ENCODE results near the gene ZNF174.

The ZNF174 gene

GRCh38 chr16:3400446-3400778 lies 603 bp upstream of the ZNF174 start:
- H3K9me3 ChIP-seq (ENCODE audit: control extremely low read depth in 1 of 5, control insufficient read depth in 4 of 5, insufficient read depth in 2 of 5, low read depth in 1 of 5, low read length in 4 of 5): peaks cover 6 to 62% (median 48%) of the 10 kb centered on the region in 5 experiments
- CTCF ChIA-PET: interaction anchor here (0.6 to 1.5 kb wide), 2 partner anchors 57 to 87 kb away, joined by 3 to 4 read pairs; no protein-coding TSS in a partner anchor
- no peaks in the 10 kb centered on the region for H3K27me3 ChIP-seq (replicated peaks in 2 of 5; ENCODE audit: control insufficient read depth in 4 of 5, insufficient read depth in 5 of 5, low read length in 4 of 5)
- 0% methylated on average over 11 of the region's 18 CpGs for WGBS (ENCODE audit: insufficient coverage)
- H3K4me1 ChIP-seq (ENCODE audit: control extremely low read depth in 1 of 4, control insufficient read depth in 4 of 4, insufficient read depth in 4 of 4, low read length in 3 of 4): peaks cover 2 to 17% (median 9%) of the 10 kb centered on the region in 4 experiments
- no peak for DNase-seq
- peak overlapping the region; percentile 67 to 96 (median 89) for H3K4me3 ChIP-seq (ENCODE audit: control insufficient read depth in 1 of 7, extremely low read depth in 1 of 7, insufficient read depth in 4 of 7, low read depth in 2 of 7, low read length in 6 of 7)
- POLR2A ChIA-PET: interaction anchor here (0.6 to 1.3 kb wide), 4 partner anchors 12 to 117 kb away, joined by 3 to 5 read pairs (median 3); partner anchors contain the start of genes NAA60, ZNF263 and ZNF597
- H3K36me3 ChIP-seq (ENCODE audit: control insufficient read depth in 4 of 4, insufficient read depth in 4 of 4, low read length in 3 of 4): peaks cover 36 to 54% (median 47%) of the 10 kb centered on the region in 4 experiments
- peak overlapping the region; percentile 77 to 88 for H3K27ac ChIP-seq (ENCODE audit: insufficient read depth in 1 of 2, low read depth in 1 of 2, low read length in 2 of 2, poor library complexity in 1 of 2, severe bottlenecking in 2 of 2)

GRCh38 chr16:3401719-3402397 lies 843 bp downstream of the ZNF174 start:
- peak in 2 of 3 donors; percentile 22 to 52 for DNase-seq
- peaks cover 2 to 17% (median 9%) of the 10 kb centered on the region in 4 experiments for H3K4me1 ChIP-seq (ENCODE audit: control extremely low read depth in 1 of 4, control insufficient read depth in 4 of 4, insufficient read depth in 4 of 4, low read length in 3 of 4)
- 56% methylated on average over 13 of the region's 17 CpGs for WGBS (ENCODE audit: insufficient coverage)
- H3K9me3 ChIP-seq (ENCODE audit: control extremely low read depth in 1 of 5, control insufficient read depth in 4 of 5, insufficient read depth in 2 of 5, low read depth in 1 of 5, low read length in 4 of 5): peaks cover 5 to 62% (median 41%) of the 10 kb centered on the region in 5 experiments
- H3K36me3 ChIP-seq (ENCODE audit: control insufficient read depth in 4 of 4, insufficient read depth in 4 of 4, low read length in 3 of 4): peaks cover 30 to 54% (median 44%) of the 10 kb centered on the region in 4 experiments
- ChIA-PET POLR2A (interaction anchor here (1.1 to 1.3 kb wide), 2 partner anchors 42 to 55 kb away, joined by 3 read pairs; partner anchors contain the start of genes NAA60 and ZNF597), CTCF (interaction anchor here (1.3 to 1.5 kb wide), 2 partner anchors 42 to 56 kb away, joined by 3 to 4 read pairs; partner anchors contain the start of genes NAA60 and ZNF597)
- H3K27me3 ChIP-seq (replicated peaks in 2 of 5; ENCODE audit: control insufficient read depth in 4 of 5, insufficient read depth in 5 of 5, low read length in 4 of 5): no peaks in the 10 kb centered on the region
- H3K4me3 ChIP-seq (ENCODE audit: control insufficient read depth in 1 of 7, extremely low read depth in 1 of 7, insufficient read depth in 4 of 7, low read depth in 2 of 7, low read length in 6 of 7): peak overlapping the region; percentile 67 to 96 (median 89)
- H3K27ac ChIP-seq (ENCODE audit: insufficient read depth in 1 of 2, low read depth in 1 of 2, low read length in 2 of 2, poor library complexity in 1 of 2, severe bottlenecking in 2 of 2): peak overlapping the region; percentile 54 to 88

GRCh38 chr16:3408561-3409197 lies 7.7 kb downstream of the ZNF174 start:
- POLR2A ChIA-PET: no interaction called here
- Histone ChIP-seq H3K4me1 (ENCODE audit: control extremely low read depth in 1 of 4, control insufficient read depth in 4 of 4, insufficient read depth in 4 of 4, low read length in 3 of 4) (no peaks in the 10 kb centered on the region), H3K27me3 (replicated peaks in 2 of 5; ENCODE audit: control insufficient read depth in 4 of 5, insufficient read depth in 5 of 5, low read length in 4 of 5) (no peaks in the 10 kb centered on the region), H3K36me3 (ENCODE audit: control insufficient read depth in 4 of 4, insufficient read depth in 4 of 4, low read length in 3 of 4) (peaks cover 28 to 69% (median 49%) of the 10 kb centered on the region in 4 experiments), H3K27ac (ENCODE audit: insufficient read depth in 1 of 2, low read depth in 1 of 2, low read length in 2 of 2, poor library complexity in 1 of 2, severe bottlenecking in 2 of 2) (no peak overlapping the region), H3K4me3 (ENCODE audit: control insufficient read depth in 1 of 7, extremely low read depth in 1 of 7, insufficient read depth in 4 of 7, low read depth in 2 of 7, low read length in 6 of 7) (peak overlapping the region in 1 of 7 experiments; percentile 19), H3K9me3 (ENCODE audit: control extremely low read depth in 1 of 5, control insufficient read depth in 4 of 5, insufficient read depth in 2 of 5, low read depth in 1 of 5, low read length in 4 of 5) (peaks cover 5 to 93% (median 76%) of the 10 kb centered on the region in 5 experiments)
- no peak for DNase-seq
- 98% methylated on average over 11 of the region's 12 CpGs for WGBS (ENCODE audit: insufficient coverage)
- CTCF ChIA-PET: no interaction called here

GRCh38 chr16:3413730-3414379 lies 12.8 kb downstream of the ZNF174 start:
- CTCF ChIA-PET: interaction anchor here (1.1 kb wide), 1 partner anchor 8 kb away, joined by 3 read pairs; no protein-coding TSS in a partner anchor
- 40% methylated on average over 28 of the region's 29 CpGs for WGBS (ENCODE audit: insufficient coverage)
- no peak overlapping the region for H3K27ac ChIP-seq (ENCODE audit: insufficient read depth in 1 of 2, low read depth in 1 of 2, low read length in 2 of 2, poor library complexity in 1 of 2, severe bottlenecking in 2 of 2)
- H3K9me3 ChIP-seq (ENCODE audit: control extremely low read depth in 1 of 5, control insufficient read depth in 4 of 5, insufficient read depth in 2 of 5, low read depth in 1 of 5, low read length in 4 of 5): peaks cover 2 to 79% (median 55%) of the 10 kb centered on the region in 5 experiments
- H3K36me3 ChIP-seq (ENCODE audit: control insufficient read depth in 4 of 4, insufficient read depth in 4 of 4, low read length in 3 of 4): peaks cover 2 to 17% (median 3%) of the 10 kb centered on the region in 4 experiments
- no peak overlapping the region for H3K4me3 ChIP-seq (ENCODE audit: control insufficient read depth in 1 of 7, extremely low read depth in 1 of 7, insufficient read depth in 4 of 7, low read depth in 2 of 7, low read length in 6 of 7)
- H3K4me1 ChIP-seq (ENCODE audit: control extremely low read depth in 1 of 4, control insufficient read depth in 4 of 4, insufficient read depth in 4 of 4, low read length in 3 of 4): no peaks in the 10 kb centered on the region
- peak in 1 of 3 donors; percentile 14 for DNase-seq
- H3K27me3 ChIP-seq (replicated peaks in 2 of 5; ENCODE audit: control insufficient read depth in 4 of 5, insufficient read depth in 5 of 5, low read length in 4 of 5): no peaks in the 10 kb centered on the region
- POLR2A ChIA-PET: no interaction called here

GRCh38 chr16:3431779-3432219 lies 30.8 kb downstream of the ZNF174 start:
- Histone ChIP-seq H3K27ac (ENCODE audit: insufficient read depth in 1 of 2, low read depth in 1 of 2, low read length in 2 of 2, poor library complexity in 1 of 2, severe bottlenecking in 2 of 2) (no peak overlapping the region), H3K27me3 (replicated peaks in 2 of 5; ENCODE audit: control insufficient read depth in 4 of 5, insufficient read depth in 5 of 5, low read length in 4 of 5) (peaks cover 0 to 4% (median 0%) of the 10 kb centered on the region in 5 experiments), H3K4me3 (ENCODE audit: control insufficient read depth in 1 of 7, extremely low read depth in 1 of 7, insufficient read depth in 4 of 7, low read depth in 2 of 7, low read length in 6 of 7) (peak overlapping the region in 4 of 7 experiments; percentile 13 to 57 (median 38)), H3K9me3 (ENCODE audit: control extremely low read depth in 1 of 5, control insufficient read depth in 4 of 5, insufficient read depth in 2 of 5, low read depth in 1 of 5, low read length in 4 of 5) (peaks cover 2 to 50% (median 17%) of the 10 kb centered on the region in 5 experiments), H3K36me3 (ENCODE audit: control insufficient read depth in 4 of 4, insufficient read depth in 4 of 4, low read length in 3 of 4) (peaks cover 2 to 37% (median 12%) of the 10 kb centered on the region in 4 experiments), H3K4me1 (ENCODE audit: control extremely low read depth in 1 of 4, control insufficient read depth in 4 of 4, insufficient read depth in 4 of 4, low read length in 3 of 4) (peaks cover 0 to 3% (median 0%) of the 10 kb centered on the region in 4 experiments)
- ChIA-PET POLR2A (no interaction called here), CTCF (no interaction called here)
- peak in 2 of 3 donors; percentile 68 to 79 for DNase-seq
- WGBS (ENCODE audit: insufficient coverage): 63% methylated on average over 26 of the region's 26 CpGs

- peaks cover 0 to 4% (median 0%) of the 10 kb centered on the region in 5 experiments for H3K27me3 ChIP-seq (replicated peaks in 2 of 5; ENCODE audit: control insufficient read depth in 4 of 5, insufficient read depth in 5 of 5, low read length in 4 of 5)
- no peak overlapping the region for H3K4me3 ChIP-seq (ENCODE audit: control insufficient read depth in 1 of 7, extremely low read depth in 1 of 7, insufficient read depth in 4 of 7, low read depth in 2 of 7, low read length in 6 of 7)
- POLR2A ChIA-PET: no interaction called here
- CTCF ChIA-PET: no interaction called here
- peaks cover 5 to 58% (median 22%) of the 10 kb centered on the region in 4 experiments for H3K36me3 ChIP-seq (ENCODE audit: control insufficient read depth in 4 of 4, insufficient read depth in 4 of 4, low read length in 3 of 4)
- no peak for DNase-seq
- H3K27ac ChIP-seq (ENCODE audit: insufficient read depth in 1 of 2, low read depth in 1 of 2, low read length in 2 of 2, poor library complexity in 1 of 2, severe bottlenecking in 2 of 2): no peak overlapping the region
- H3K9me3 ChIP-seq (ENCODE audit: control extremely low read depth in 1 of 5, control insufficient read depth in 4 of 5, insufficient read depth in 2 of 5, low read depth in 1 of 5, low read length in 4 of 5): peaks cover 6 to 63% (median 26%) of the 10 kb centered on the region in 5 experiments
- peaks cover 0 to 3% (median 0%) of the 10 kb centered on the region in 4 experiments for H3K4me1 ChIP-seq (ENCODE audit: control extremely low read depth in 1 of 4, control insufficient read depth in 4 of 4, insufficient read depth in 4 of 4, low read length in 3 of 4)
Measured at GRCh38 chr16:3434373-3434772, 33.4 kb downstream of the ZNF174 start.
